HepG2 (cell line): Measurements from ENCODE around the gene GLRX5. TPM values are rescaled to one million over a fixed set of nuclear protein-coding genes. Genes with fewer than 3 reads are reported as not detected.

Source experiments
- FOSL2 ChIP-seq: sonication (generic); formaldehyde crosslinking; IDR thresholded peaks from 2 replicates; pipeline ENCODE4 v1.4.0; 2020; ENCODE audit warnings: missing genetic modification reagents
- FOXA1 ChIP-seq, 2 experiments: fragments of 450-650 bp in 1 of 2; sonication (generic) in 1 of 2; formaldehyde crosslinking in 1 of 2; IDR thresholded peaks; 2 replicates each; pipeline versions ENCODE4 v1.4.0 to v1.6.1; 2016 to 2020; ENCODE audit warnings: missing genetic modification reagents in 1 of 2
- FOXA3 ChIP-seq: IDR thresholded peaks from 2 replicates; pipeline ENCODE4 v1.6.1; 2016; ENCODE audit warnings: missing genetic modification reagents, missing compliant biosample characterization
- FOXP1 ChIP-seq, 2 experiments: fragments of 450-650 bp in 1 of 2; IDR thresholded peaks; 2 replicates each; pipeline ENCODE4 v1.6.1; 2017 to 2018; ENCODE audit warnings: antibody characterized with exemption in 1 of 2
- KLF13 ChIP-seq: sonication (generic); formaldehyde crosslinking; IDR thresholded peaks from 2 replicates; pipeline ENCODE4 v1.4.0; 2020; ENCODE audit warnings: mild to moderate bottlenecking, missing genetic modification reagents
- MTA1 ChIP-seq: sonication (generic); formaldehyde crosslinking; IDR thresholded peaks from 2 replicates; pipeline ENCODE4 v1.4.0; 2020; ENCODE audit warnings: missing genetic modification reagents, mild to moderate bottlenecking, borderline replicate concordance
- NRL ChIP-seq: sonication (generic); formaldehyde crosslinking; IDR thresholded peaks from 2 replicates; pipeline ENCODE4 v1.5.0; 2020; ENCODE audit warnings: missing genetic modification reagents, mild to moderate bottlenecking, moderate library complexity, borderline replicate concordance
- RBFOX2 ChIP-seq: fragments of 200-400 bp; formaldehyde crosslinking; IDR thresholded peaks from 2 replicates; pipeline ENCODE4 v1.6.1; 2017; ENCODE audit warnings: low read depth, mild to moderate bottlenecking, low read length
- TBL1XR1 ChIP-seq: fragments of 150-350 bp; IDR thresholded peaks from 2 replicates; pipeline ENCODE4 v1.6.1; 2014; ENCODE audit warnings: borderline replicate concordance, low read length; ENCODE audit not compliant: partially characterized antibody
- ZBTB8A ChIP-seq: sonication (generic); formaldehyde crosslinking; IDR thresholded peaks from 2 replicates; pipeline ENCODE4 v1.4.0; 2020; ENCODE audit warnings: mild to moderate bottlenecking, low read depth, missing genetic modification reagents, borderline replicate concordance
- ZNF670 ChIP-seq: sonication (generic); formaldehyde crosslinking; IDR thresholded peaks from 2 replicates; pipeline ENCODE4 v1.8.0; 2022; ENCODE audit warnings: mild to moderate bottlenecking, missing genetic modification reagents, borderline replicate concordance
- ZNF768 ChIP-seq: sonication (generic); formaldehyde crosslinking; IDR thresholded peaks from 2 replicates; pipeline ENCODE4 v1.4.0; 2020; ENCODE audit warnings: missing genetic modification reagents
- ZNF788 ChIP-seq: sonication (generic); formaldehyde crosslinking; IDR thresholded peaks from 2 replicates; pipeline ENCODE4 v1.5.0; 2020; ENCODE audit warnings: mild to moderate bottlenecking, missing genetic modification reagents, borderline replicate concordance
- ZNF83 ChIP-seq: sonication (generic); formaldehyde crosslinking; IDR thresholded peaks from 2 replicates; pipeline ENCODE4 v1.4.0; 2020; ENCODE audit warnings: missing genetic modification reagents, mild to moderate bottlenecking, borderline replicate concordance
- polyA plus RNA-seq, 8 experiments: library from polyadenylated mRNA; depleted of rRNA in 3 of 8; stranded (reverse) in 7 of 8; unstranded in 1 of 8; fragments of >200 nt; fragmentation: Illumina TruSeq in 4 of 8; extraction: Trizol in 4 of 8; gene quantifications; 2 replicates each; pipeline versions ENCODE4 v1.2.1 to v1.2.3, GENCODE V29; 2011 to 2016; ENCODE audit warnings: low read depth in 4 of 8, missing spikeins in 1 of 8, mixed read lengths in 1 of 8; ENCODE audit not compliant: insufficient read depth in 1 of 8
- total RNA-seq, 5 experiments: library from RNA; depleted of rRNA; stranded (reverse); fragments of >200 nt; fragmentation: Illumina TruSeq; extraction: Trizol; gene quantifications; 2 replicates each; pipeline ENCODE4 v1.2.3, GENCODE V29; 2016; ENCODE audit warnings: low read depth in 1 of 5
- TF ChIP-seq, protein P1 (sequence below): sonication (generic); formaldehyde crosslinking; conservative IDR thresholded peaks from 2 replicates; pipeline ENCODE4 v1.4.0; 2020; ENCODE audit warnings: missing genetic modification reagents
- TF ChIP-seq, protein P2 (sequence below): sonication (generic); formaldehyde crosslinking; IDR thresholded peaks from 2 replicates; pipeline ENCODE4 v1.4.0; 2020; ENCODE audit warnings: mild to moderate bottlenecking, missing genetic modification reagents
- TF ChIP-seq, protein P3 (sequence below): sonication (generic); formaldehyde crosslinking; IDR thresholded peaks from 2 replicates; pipeline ENCODE4 v1.5.0; 2020; ENCODE audit warnings: missing genetic modification reagents
- TF ChIP-seq, protein P4 (sequence below): sonication (generic); formaldehyde crosslinking; IDR thresholded peaks from 2 replicates; pipeline ENCODE4 v1.4.0; 2020; ENCODE audit warnings: mild to moderate bottlenecking, low read depth, missing genetic modification reagents
- TF ChIP-seq, protein P5 (sequence below): sonication (generic); formaldehyde crosslinking; IDR thresholded peaks from 2 replicates; pipeline ENCODE4 v1.5.0; 2020; ENCODE audit warnings: missing genetic modification reagents

GLRX5 gene
- total and polyA plus RNA-seq, 2 of the 13 experiments (the other 11 are each of a cell fraction or from before 2014, with no cell fraction given), result 122 to 146 TPM

DNA sequence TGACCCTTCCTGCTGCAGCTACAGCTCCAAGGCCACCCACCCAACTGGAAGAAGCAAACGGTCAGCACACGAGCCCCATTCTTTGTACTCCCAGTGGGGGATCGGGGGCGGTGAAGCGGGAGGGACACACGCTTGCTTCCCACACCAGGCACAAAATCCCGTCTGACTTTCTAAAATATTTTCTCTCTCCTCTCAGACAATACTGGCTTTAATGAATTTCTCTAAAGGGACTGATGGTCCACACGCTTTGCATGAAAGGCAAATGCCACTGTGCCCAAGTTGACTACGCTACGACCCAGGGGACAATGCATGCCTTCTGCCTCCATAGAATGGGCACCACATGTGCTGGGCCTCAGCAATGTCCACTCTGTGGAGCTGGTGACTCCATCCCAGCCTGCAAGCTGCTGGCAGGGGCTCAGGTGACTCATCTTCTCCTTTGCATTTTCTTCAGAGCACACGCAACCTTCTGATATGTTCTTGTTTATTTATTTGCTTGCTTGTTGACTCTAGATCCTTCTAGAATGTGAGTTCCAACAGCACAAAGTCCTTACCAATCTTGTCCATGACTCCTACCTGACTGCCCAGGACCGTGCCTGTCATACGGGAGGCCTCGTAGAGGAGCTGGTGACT lies 34.0 kb upstream of the GLRX5 start (continued):
- TF ChIP-seq ZNF83 (CRISPR knock-in tag), result no peak
- peak; percentile 79 for TF ChIP-seq FOSL2 (CRISPR knock-in tag)
- no peak for TF ChIP-seq FOXA1 (IDR thresholded peaks at IDR 0.05)
- TF ChIP-seq FOXA1 (CRISPR knock-in tag; IDR thresholded peaks at IDR 0.05), result 0 out of 2 replicates have a peak, but pooled peaks have one; percentile 15
- peak; percentile 13; the same call in 1 of the 2 replicates for TF ChIP-seq FOXP1 (IDR thresholded peaks at IDR 0.05)
- TF ChIP-seq FOXP1 (CRISPR knock-in tag; IDR thresholded peaks at IDR 0.05), result peak; percentile 65
- TF ChIP-seq, protein P1, sequence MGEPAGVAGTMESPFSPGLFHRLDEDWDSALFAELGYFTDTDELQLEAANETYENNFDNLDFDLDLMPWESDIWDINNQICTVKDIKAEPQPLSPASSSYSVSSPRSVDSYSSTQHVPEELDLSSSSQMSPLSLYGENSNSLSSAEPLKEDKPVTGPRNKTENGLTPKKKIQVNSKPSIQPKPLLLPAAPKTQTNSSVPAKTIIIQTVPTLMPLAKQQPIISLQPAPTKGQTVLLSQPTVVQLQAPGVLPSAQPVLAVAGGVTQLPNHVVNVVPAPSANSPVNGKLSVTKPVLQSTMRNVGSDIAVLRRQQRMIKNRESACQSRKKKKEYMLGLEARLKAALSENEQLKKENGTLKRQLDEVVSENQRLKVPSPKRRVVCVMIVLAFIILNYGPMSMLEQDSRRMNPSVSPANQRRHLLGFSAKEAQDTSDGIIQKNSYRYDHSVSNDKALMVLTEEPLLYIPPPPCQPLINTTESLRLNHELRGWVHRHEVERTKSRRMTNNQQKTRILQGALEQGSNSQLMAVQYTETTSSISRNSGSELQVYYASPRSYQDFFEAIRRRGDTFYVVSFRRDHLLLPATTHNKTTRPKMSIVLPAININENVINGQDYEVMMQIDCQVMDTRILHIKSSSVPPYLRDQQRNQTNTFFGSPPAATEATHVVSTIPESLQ (CRISPR knock-in tag), result no peak
- no peak for TF ChIP-seq RBFOX2
- TF ChIP-seq, protein P2, sequence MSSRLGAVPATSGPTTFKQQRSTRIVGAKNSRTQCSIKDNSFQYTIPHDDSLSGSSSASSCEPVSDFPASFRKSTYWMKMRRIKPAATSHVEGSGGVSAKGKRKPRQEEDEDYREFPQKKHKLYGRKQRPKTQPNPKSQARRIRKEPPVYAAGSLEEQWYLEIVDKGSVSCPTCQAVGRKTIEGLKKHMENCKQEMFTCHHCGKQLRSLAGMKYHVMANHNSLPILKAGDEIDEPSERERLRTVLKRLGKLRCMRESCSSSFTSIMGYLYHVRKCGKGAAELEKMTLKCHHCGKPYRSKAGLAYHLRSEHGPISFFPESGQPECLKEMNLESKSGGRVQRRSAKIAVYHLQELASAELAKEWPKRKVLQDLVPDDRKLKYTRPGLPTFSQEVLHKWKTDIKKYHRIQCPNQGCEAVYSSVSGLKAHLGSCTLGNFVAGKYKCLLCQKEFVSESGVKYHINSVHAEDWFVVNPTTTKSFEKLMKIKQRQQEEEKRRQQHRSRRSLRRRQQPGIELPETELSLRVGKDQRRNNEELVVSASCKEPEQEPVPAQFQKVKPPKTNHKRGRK, result no peak
- peak; percentile 29; the same call in 1 of the 2 replicates for TF ChIP-seq FOXA3
- TF ChIP-seq, protein P3, sequence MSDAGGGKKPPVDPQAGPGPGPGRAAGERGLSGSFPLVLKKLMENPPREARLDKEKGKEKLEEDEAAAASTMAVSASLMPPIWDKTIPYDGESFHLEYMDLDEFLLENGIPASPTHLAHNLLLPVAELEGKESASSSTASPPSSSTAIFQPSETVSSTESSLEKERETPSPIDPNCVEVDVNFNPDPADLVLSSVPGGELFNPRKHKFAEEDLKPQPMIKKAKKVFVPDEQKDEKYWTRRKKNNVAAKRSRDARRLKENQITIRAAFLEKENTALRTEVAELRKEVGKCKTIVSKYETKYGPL (CRISPR knock-in tag), result no peak
- TF ChIP-seq TBL1XR1, result no peak
- TF ChIP-seq ZNF670 (CRISPR knock-in tag), result no peak
- peak; percentile 41; the same call in 1 of the 2 replicates for TF ChIP-seq ZNF768 (CRISPR knock-in tag)
- no peak for TF ChIP-seq NRL (CRISPR knock-in tag)
- TF ChIP-seq KLF13 (CRISPR knock-in tag), result 0 out of 2 replicates have a peak, but pooled peaks have one; percentile 31
- no peak for TF ChIP-seq MTA1 (CRISPR knock-in tag)
- TF ChIP-seq, protein P4, sequence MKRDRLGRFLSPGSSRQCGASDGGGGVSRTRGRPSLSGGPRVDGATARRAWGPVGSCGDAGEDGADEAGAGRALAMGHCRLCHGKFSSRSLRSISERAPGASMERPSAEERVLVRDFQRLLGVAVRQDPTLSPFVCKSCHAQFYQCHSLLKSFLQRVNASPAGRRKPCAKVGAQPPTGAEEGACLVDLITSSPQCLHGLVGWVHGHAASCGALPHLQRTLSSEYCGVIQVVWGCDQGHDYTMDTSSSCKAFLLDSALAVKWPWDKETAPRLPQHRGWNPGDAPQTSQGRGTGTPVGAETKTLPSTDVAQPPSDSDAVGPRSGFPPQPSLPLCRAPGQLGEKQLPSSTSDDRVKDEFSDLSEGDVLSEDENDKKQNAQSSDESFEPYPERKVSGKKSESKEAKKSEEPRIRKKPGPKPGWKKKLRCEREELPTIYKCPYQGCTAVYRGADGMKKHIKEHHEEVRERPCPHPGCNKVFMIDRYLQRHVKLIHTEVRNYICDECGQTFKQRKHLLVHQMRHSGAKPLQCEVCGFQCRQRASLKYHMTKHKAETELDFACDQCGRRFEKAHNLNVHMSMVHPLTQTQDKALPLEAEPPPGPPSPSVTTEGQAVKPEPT, result no peak
- TF ChIP-seq ZNF788 (CRISPR knock-in tag), result no peak
- TF ChIP-seq, protein P5, sequence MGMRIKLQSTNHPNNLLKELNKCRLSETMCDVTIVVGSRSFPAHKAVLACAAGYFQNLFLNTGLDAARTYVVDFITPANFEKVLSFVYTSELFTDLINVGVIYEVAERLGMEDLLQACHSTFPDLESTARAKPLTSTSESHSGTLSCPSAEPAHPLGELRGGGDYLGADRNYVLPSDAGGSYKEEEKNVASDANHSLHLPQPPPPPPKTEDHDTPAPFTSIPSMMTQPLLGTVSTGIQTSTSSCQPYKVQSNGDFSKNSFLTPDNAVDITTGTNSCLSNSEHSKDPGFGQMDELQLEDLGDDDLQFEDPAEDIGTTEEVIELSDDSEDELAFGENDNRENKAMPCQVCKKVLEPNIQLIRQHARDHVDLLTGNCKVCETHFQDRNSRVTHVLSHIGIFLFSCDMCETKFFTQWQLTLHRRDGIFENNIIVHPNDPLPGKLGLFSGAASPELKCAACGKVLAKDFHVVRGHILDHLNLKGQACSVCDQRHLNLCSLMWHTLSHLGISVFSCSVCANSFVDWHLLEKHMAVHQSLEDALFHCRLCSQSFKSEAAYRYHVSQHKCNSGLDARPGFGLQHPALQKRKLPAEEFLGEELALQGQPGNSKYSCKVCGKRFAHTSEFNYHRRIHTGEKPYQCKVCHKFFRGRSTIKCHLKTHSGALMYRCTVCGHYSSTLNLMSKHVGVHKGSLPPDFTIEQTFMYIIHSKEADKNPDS (CRISPR knock-in tag), result no peak
- TF ChIP-seq ZBTB8A (CRISPR knock-in tag), result no peak
